Endothelial cell of umbilical vein (primary cell): ENCODE results near the gene FOXP4. TPM values are rescaled to one million over a fixed set of nuclear protein-coding genes. Genes with fewer than 3 reads are reported as not detected.

Experiments used
- BruUV-seq: library from RNA; stranded (reverse); fragments of 400-500 nt; replicated peaks from 2 replicates; lab custom pipeline; 2021; lab: Mats Ljungman, UMichigan
- CTCF ChIA-PET: fragments of 300-600, 350-600 bp; sonication (Branson Sonifier 250); formaldehyde crosslinking; loops from one replicate; lab custom pipeline; 2021; ENCODE audit warnings: antibody characterized with exemption, inconsistent platforms; lab: Charles Lee
- POLR2A ChIA-PET: fragments of 300-600, 350-600 bp; sonication (Branson Sonifier 250); formaldehyde crosslinking; loops from one replicate; lab custom pipeline; 2021; ENCODE audit warnings: antibody characterized with exemption, inconsistent platforms; lab: Charles Lee
- DNase-seq: peaks from one replicate; pipeline ENCODE4 v3.0.0-alpha.2; 2011; ENCODE audit warnings: low read depth, low spot score
- FAIRE-seq: peaks from 2 replicates; lab custom pipeline; 2011; peaks lifted over from hg19 to GRCh38; lab: Jason Lieb, UNC
- H2AFZ ChIP-seq: 2 replicates; pipeline ENCODE4 v1.6.0; 2012; ENCODE audit warnings: low read depth, low read length, control low read depth, inconsistent platforms
- H3K27ac ChIP-seq: 2 replicates; pipeline ENCODE4 v1.5.1; 2011; ENCODE audit warnings: low read depth, mild to moderate bottlenecking, control low read depth, low read length, moderate library complexity; ENCODE audit not compliant: insufficient read depth
- H3K27me3 ChIP-seq, 2 experiments: 2 replicates each; pipeline versions ENCODE4 v1.6.0 to v1.6.1; 2011; ENCODE audit warnings: low read length in 2 of 2, mixed read lengths in 1 of 2; ENCODE audit not compliant: control insufficient read depth in 2 of 2, insufficient read depth in 2 of 2
- H3K36me3 ChIP-seq, 2 experiments: 2 replicates in 1 of 2; 3 replicates in 1 of 2; pipeline ENCODE4 v1.5.1; 2011; ENCODE audit warnings: low read length in 2 of 2, mild to moderate bottlenecking in 1 of 2, moderate library complexity in 1 of 2; ENCODE audit not compliant: control insufficient read depth in 2 of 2, insufficient read depth in 2 of 2; ENCODE audit errors: extremely low read depth in 1 of 2
- H3K4me1 ChIP-seq: 3 replicates; pipeline ENCODE4 v1.5.1; 2011; ENCODE audit warnings: mild to moderate bottlenecking, low read length; ENCODE audit not compliant: control insufficient read depth, insufficient read depth; ENCODE audit errors: extremely low read depth
- H3K4me2 ChIP-seq: 2 replicates; pipeline ENCODE4 v1.6.1; 2011; ENCODE audit warnings: low read length, control low read depth, mixed read lengths; ENCODE audit not compliant: insufficient read depth
- H3K4me3 ChIP-seq, 3 experiments: fragments of 200-600 bp in 1 of 3; sonication (generic), shearing (Covaris generic) in 1 of 3; replicated peaks in 1 of 3; 2 replicates each; pipeline ENCODE4 v1.5.1; 2011 to 2016; ENCODE audit warnings: control low read depth in 3 of 3, low read length in 3 of 3, mild to moderate bottlenecking in 2 of 3, inconsistent platforms in 1 of 3, low read depth in 1 of 3, moderate library complexity in 1 of 3; ENCODE audit not compliant: insufficient read depth in 1 of 3
- H3K79me2 ChIP-seq: 2 replicates; pipeline ENCODE4 v1.6.0; 2012; ENCODE audit warnings: low read length, inconsistent platforms; ENCODE audit not compliant: control insufficient read depth, insufficient read depth
- H3K9ac ChIP-seq: replicated peaks from 2 replicates; pipeline ENCODE3; 2011; ENCODE audit warnings: low read length, control low read depth; ENCODE audit not compliant: insufficient read depth; ENCODE audit errors: extremely low read depth
- H3K9me1 ChIP-seq: replicated peaks from 3 replicates; pipeline ENCODE4 v1.6.0; 2011; ENCODE audit warnings: mild to moderate bottlenecking, low read length; ENCODE audit not compliant: control insufficient read depth, insufficient read depth; ENCODE audit errors: extremely low read depth
- H3K9me3 ChIP-seq: replicated peaks from 2 replicates; pipeline ENCODE4 v1.5.1; 2012; ENCODE audit warnings: low read length, inconsistent platforms; ENCODE audit not compliant: control insufficient read depth, insufficient read depth
- H4K20me1 ChIP-seq: replicated peaks from 2 replicates; pipeline ENCODE3; 2011; ENCODE audit warnings: mild to moderate bottlenecking, low read length; ENCODE audit not compliant: control insufficient read depth, insufficient read depth; ENCODE audit errors: extremely low read depth
- EZH2 ChIP-seq: IDR thresholded peaks from 2 replicates; pipeline ENCODE4 v1.6.1; 2012; ENCODE audit warnings: borderline replicate concordance, low read depth, mild to moderate bottlenecking, moderate library complexity, low read length, inconsistent platforms; ENCODE audit not compliant: severe bottlenecking
- FOS ChIP-seq: IDR thresholded peaks from 2 replicates; pipeline ENCODE4 v1.6.1; 2011; ENCODE audit warnings: mild to moderate bottlenecking, low read length, moderate library complexity, borderline replicate concordance; ENCODE audit not compliant: insufficient read depth
- GATA2 ChIP-seq: IDR thresholded peaks from 2 replicates; pipeline ENCODE4 v1.7.0; 2011; ENCODE audit warnings: low read depth, mild to moderate bottlenecking, moderate library complexity, mixed read lengths, low read length; ENCODE audit not compliant: insufficient read length, insufficient read depth
- JUN ChIP-seq: IDR thresholded peaks from 2 replicates; pipeline ENCODE4 v1.6.1; 2011; ENCODE audit warnings: borderline replicate concordance, low read depth; ENCODE audit not compliant: insufficient read length, insufficient read depth
- MAX ChIP-seq: IDR thresholded peaks from 2 replicates; pipeline ENCODE4 v1.6.1; 2011; ENCODE audit not compliant: insufficient read depth, insufficient read length
- MYC ChIP-seq: IDR thresholded peaks from one replicate; pipeline ENCODE4 v1.6.1; 2011; ENCODE audit warnings: mild to moderate bottlenecking, low read depth, low read length
- POLR2A ChIP-seq: IDR thresholded peaks from 2 replicates; pipeline ENCODE4 v1.6.1; 2012; ENCODE audit warnings: low read depth, mild to moderate bottlenecking, control low read depth, low read length
- POLR2AphosphoS5 ChIP-seq: IDR thresholded peaks from 2 replicates; pipeline ENCODE4 v1.6.1; 2012; ENCODE audit warnings: low read depth, mild to moderate bottlenecking, control low read depth, low read length, moderate library complexity; ENCODE audit not compliant: insufficient read depth
- dilution Hi-C: fragments of 300-500 bp; cut with MboI; formaldehyde crosslinking; loops from one replicate; pipeline ENCODE4 v1.15.0; 2019; ENCODE audit warnings: low sequenced_read_pairs; ENCODE audit not compliant: extremely low pct_ligation_motif_present
- intact Hi-C: fragments of 100-400 bp; cut with micrococcal nuclease; formaldehyde crosslinking; loops from one replicate; pipeline ENCODE4 v1.10.0; 2022
- polyA plus RNA-seq, 4 experiments: library from polyadenylated mRNA; depleted of rRNA in 3 of 4; stranded (reverse) in 3 of 4; unstranded in 1 of 4; fragments of >200 nt; gene quantifications; 2 replicates each; pipeline versions ENCODE4 v1.2.1 to v1.2.3, GENCODE V29; 2011 to 2012; ENCODE audit warnings: missing spikeins in 1 of 4
- total RNA-seq: library from RNA; stranded (reverse); gene quantifications from 2 replicates; pipeline ENCODE4 v1.2.3, GENCODE V29; 2021

Gene FOXP4
- total and polyA plus RNA-seq, 2 donors (not counting 3 experiments of a cell fraction or from before 2014, with no cell fraction given) = 5.6 to 23.9 TPM

- H3K9ac ChIP-seq = no peak overlapping the region
- FAIRE-seq = no peak
- no peak overlapping the region for H2AFZ ChIP-seq
- dilution Hi-C loops (no loop called here), intact Hi-C loops (no loop called here)
- no TSS peak for BruUV-seq
- no peak for DNase-seq
- no peaks in the 10 kb centered on the region for H3K9me1 ChIP-seq
- TF ChIP-seq POLR2AphosphoS5 = no peak
- no peak for TF ChIP-seq POLR2A
- no peak for TF ChIP-seq EZH2
- no peak for TF ChIP-seq MAX
- no peaks in the 10 kb centered on the region for H3K4me1 ChIP-seq
- no peak overlapping the region for H3K4me3 ChIP-seq
- H3K79me2 ChIP-seq = no peaks in the 10 kb centered on the region
- no peak overlapping the region for H3K27ac ChIP-seq
- peaks cover 0 to 10% of the 10 kb centered on the region in 2 experiments for H3K36me3 ChIP-seq
- no peak overlapping the region for H3K4me2 ChIP-seq
- H3K9me3 ChIP-seq = no peaks in the 10 kb centered on the region
- ChIA-PET CTCF (interaction anchor here (0.7 to 0.9 kb wide), 2 partner anchors 85 to 129 kb away, joined by 4 read pairs; no protein-coding TSS in a partner anchor), POLR2A (no interaction called here)
- no peaks in the 10 kb centered on the region for H3K27me3 ChIP-seq
- no peaks in the 10 kb centered on the region for H4K20me1 ChIP-seq
These were observed 7.3 kb downstream of the FOXP4 start for GRCh38 chr6:41553405-41553999.

GRCh38 chr6:41555326-41556300 is 9.4 kb downstream of the FOXP4 start:
- TF ChIP-seq POLR2AphosphoS5 (no peak), FOS (no peak), MYC (no peak), EZH2 (no peak), POLR2A (no peak), GATA2 (no peak), JUN (no peak), MAX (no peak)
- intact Hi-C loops = no loop called here
- no peak overlapping the region for H3K4me2 ChIP-seq
- ChIA-PET POLR2A (interaction anchor here (0.7 kb wide), 1 partner anchor 11 kb away, joined by 4 read pairs; no protein-coding TSS in a partner anchor), CTCF (no interaction called here)
- no peak overlapping the region for H3K27ac ChIP-seq
- BruUV-seq = no TSS peak
- H3K4me3 ChIP-seq = no peak overlapping the region
- H2AFZ ChIP-seq = no peak overlapping the region
- H3K27me3 ChIP-seq = no peaks in the 10 kb centered on the region
- peaks cover 0 to 10% of the 10 kb centered on the region in 2 experiments for H3K36me3 ChIP-seq
- H4K20me1 ChIP-seq = no peaks in the 10 kb centered on the region
- H3K4me1 ChIP-seq = peaks cover 2% of the 10 kb centered on the region
- no peaks in the 10 kb centered on the region for H3K79me2 ChIP-seq
- FAIRE-seq (no peak), DNase-seq (no peak)
- H3K9ac ChIP-seq = no peak overlapping the region
- dilution Hi-C loops = no loop called here
- no peaks in the 10 kb centered on the region for H3K9me3 ChIP-seq
- no peaks in the 10 kb centered on the region for H3K9me1 ChIP-seq
